GM12892 (cell line): ENCODE results near the gene CYP8B1.

Experiments used
- DNase-seq: peaks from one replicate; pipeline ENCODE4 v3.0.0; 2011; ENCODE audit not compliant: insufficient read length
- FAIRE-seq: peaks from 2 replicates; lab custom pipeline; 2011; peaks lifted over from hg19 to GRCh38; lab: Jason Lieb, UNC
- POLR2A ChIP-seq: IDR thresholded peaks from 2 replicates; pipeline ENCODE4 v1.6.1; 2011; ENCODE audit warnings: low read depth, low read length, control low read depth
- POLR2AphosphoS5 ChIP-seq: IDR thresholded peaks from 2 replicates; pipeline ENCODE4 v1.6.1; 2011; ENCODE audit warnings: low read depth, low read length, control low read depth
- TAF1 ChIP-seq: IDR thresholded peaks from 2 replicates; pipeline ENCODE4 v1.6.1; 2011; ENCODE audit warnings: low read depth, mild to moderate bottlenecking, control low read depth, low read length, borderline replicate concordance

Gene CYP8B1

GRCh38 chr3:42880601-42881451, 5.1 kb upstream of the CYP8B1 start:
- peak; percentile 93 for DNase-seq
- FAIRE-seq = peak; percentile 98
- no peak for TF ChIP-seq POLR2A
- TF ChIP-seq POLR2AphosphoS5 = no peak
- TF ChIP-seq TAF1 = no peak

- FAIRE-seq (no peak), DNase-seq (no peak)
- TF ChIP-seq POLR2A = no peak
- TF ChIP-seq TAF1 = no peak
- TF ChIP-seq POLR2AphosphoS5 = no peak
Observed at GRCh38 chr3:42880183-42880582, 4.5 kb upstream of the CYP8B1 start.

GRCh38 chr3:42877881-42878280, 2.2 kb upstream of the CYP8B1 start:
- no peak for TF ChIP-seq POLR2AphosphoS5
- DNase-seq (no peak), FAIRE-seq (no peak)

- FAIRE-seq (no peak), DNase-seq (no peak)
- no peak for TF ChIP-seq POLR2AphosphoS5
- TF ChIP-seq POLR2A = no peak
- no peak for TF ChIP-seq TAF1
Observed at GRCh38 chr3:42876940-42877720, 1.5 kb upstream of the CYP8B1 start.

- TF ChIP-seq POLR2AphosphoS5 = no peak
- DNase-seq = no peak
- no peak for FAIRE-seq
Observed at GRCh38 chr3:42876401-42876800, 722 bp upstream of the CYP8B1 start.

- DNase-seq = no peak
- no peak for TF ChIP-seq POLR2AphosphoS5
- TF ChIP-seq TAF1 = no peak
- no peak for TF ChIP-seq POLR2A
- FAIRE-seq = no peak
Observed at GRCh38 chr3:42874749-42875148, 930 bp downstream of the CYP8B1 start.

- no peak for TF ChIP-seq TAF1
- TF ChIP-seq POLR2A = no peak
- TF ChIP-seq POLR2AphosphoS5 = no peak
- FAIRE-seq (no peak), DNase-seq (no peak)
Observed at GRCh38 chr3:42873221-42873982, 2.3 kb downstream of the CYP8B1 start.

GRCh38 chr3:42872718-42873117, 3.0 kb downstream of the CYP8B1 start:
- DNase-seq (no peak), FAIRE-seq (no peak)
- TF ChIP-seq POLR2A (no peak), POLR2AphosphoS5 (no peak), TAF1 (no peak)

- no peak for TF ChIP-seq POLR2AphosphoS5
- no peak for TF ChIP-seq POLR2A
- no peak for TF ChIP-seq TAF1
- DNase-seq (no peak), FAIRE-seq (no peak)
Observed at GRCh38 chr3:42871592-42872196, 4.0 kb downstream of the CYP8B1 start.

GRCh38 chr3:42868841-42869240, 6.8 kb downstream of the CYP8B1 start:
- no peak for FAIRE-seq

GRCh38 chr3:42867138-42867537, 8.5 kb downstream of the CYP8B1 start:
- FAIRE-seq (no peak), DNase-seq (no peak)
- TF ChIP-seq POLR2A (no peak), TAF1 (no peak), POLR2AphosphoS5 (no peak)

More at GRCh38 chr3:42868841-42869240, 6.8 kb downstream of the CYP8B1 start:
- no peak for DNase-seq
- TF ChIP-seq POLR2A (no peak), POLR2AphosphoS5 (no peak), TAF1 (no peak)

- DNase-seq (no peak), FAIRE-seq (no peak)
- no peak for TF ChIP-seq POLR2A
- TF ChIP-seq TAF1 = no peak
- no peak for TF ChIP-seq POLR2AphosphoS5
Observed at GRCh38 chr3:42865256-42865655, 10.4 kb downstream of the CYP8B1 start.
